COLO668 (cell line): Measurements from ENCODE around the gene PLEKHJ1.

Experiments used
- DNase-seq: peaks from one replicate; lab custom pipeline; 2025; ENCODE audit not compliant: unreplicated experiment; lab: John Stamatoyannopoulos, UW

The PLEKHJ1 gene

DNA sequence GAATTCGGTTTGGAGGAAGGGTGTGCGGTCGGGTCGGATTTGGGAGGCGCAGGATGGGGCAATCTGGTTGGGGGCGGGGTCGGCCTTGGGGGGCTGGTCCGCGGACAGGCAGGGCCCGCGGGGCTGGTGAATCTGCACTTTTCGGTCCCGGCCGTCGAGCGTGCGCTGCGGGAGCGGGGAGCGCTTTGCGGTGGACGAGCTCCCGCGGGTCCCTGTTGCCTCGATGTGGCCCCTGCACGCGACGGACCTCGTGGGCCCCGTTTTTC lies 34.0 kb upstream of the PLEKHJ1 start:
- no peak for DNase-seq

DNA sequence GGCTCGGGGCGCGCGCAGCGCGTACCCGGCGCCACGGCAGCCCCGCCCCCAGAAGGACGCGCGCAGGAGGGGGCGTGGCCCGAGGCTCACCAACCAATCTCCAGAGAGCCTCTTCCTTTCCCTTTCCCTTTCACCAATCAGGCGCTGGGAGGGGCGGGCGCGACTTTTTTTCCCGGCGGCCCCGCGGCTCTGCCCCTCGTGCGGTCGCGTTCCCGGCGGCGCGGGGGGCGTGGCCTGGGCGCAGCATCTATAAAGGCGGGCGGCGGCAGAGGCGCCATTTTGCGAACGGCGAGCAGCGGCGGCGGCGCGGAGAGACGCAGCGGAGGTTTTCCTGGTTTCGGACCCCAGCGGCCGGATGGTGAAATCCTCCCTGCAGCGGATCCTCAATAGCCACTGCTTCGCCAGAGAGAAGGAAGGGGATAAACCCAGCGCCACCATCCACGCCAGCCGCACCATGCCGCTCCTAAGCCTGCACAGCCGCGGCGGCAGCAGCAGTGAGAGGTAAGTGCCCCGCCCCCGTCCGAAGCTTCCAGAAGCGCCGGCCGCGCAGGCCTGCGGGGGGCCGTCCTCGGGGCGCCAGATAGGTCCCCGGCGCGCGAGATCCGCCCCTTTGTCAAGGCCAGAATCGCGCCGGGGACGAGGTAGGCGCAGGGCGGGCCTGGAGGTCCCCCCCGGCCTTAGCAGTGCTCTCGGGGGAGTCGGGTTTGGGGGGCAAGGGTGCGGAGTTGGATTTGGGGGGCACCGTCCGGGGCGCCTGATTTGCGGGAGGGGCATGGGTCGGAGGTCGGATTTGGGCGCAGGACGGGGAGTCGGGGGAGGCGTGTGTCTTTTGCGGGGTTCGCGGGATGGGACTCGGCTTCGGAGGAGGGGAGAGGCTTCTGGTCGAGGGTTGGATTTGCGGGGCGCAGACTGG lies 33.4 kb upstream of the PLEKHJ1 start:
- peak; percentile 96 for DNase-seq

DNA sequence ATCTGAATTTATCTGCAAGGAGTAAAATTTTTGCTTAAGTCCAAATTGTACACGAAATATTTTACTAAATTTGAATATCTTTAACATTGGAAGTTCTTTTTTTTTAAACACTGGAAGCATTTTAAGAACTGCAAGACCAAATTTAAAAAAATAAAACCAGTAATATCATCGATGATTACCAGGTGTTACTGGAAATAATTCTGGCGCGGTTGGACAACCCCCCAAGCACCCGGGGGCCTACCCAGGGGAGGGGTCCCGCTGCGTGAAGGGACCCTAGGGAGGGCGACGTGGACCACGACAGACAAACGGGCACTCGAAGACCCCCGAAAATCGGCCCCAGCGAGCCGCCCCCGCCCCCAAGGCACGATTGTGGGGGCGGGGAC lies 32.7 kb upstream of the PLEKHJ1 start:
- no peak for DNase-seq

DNA sequence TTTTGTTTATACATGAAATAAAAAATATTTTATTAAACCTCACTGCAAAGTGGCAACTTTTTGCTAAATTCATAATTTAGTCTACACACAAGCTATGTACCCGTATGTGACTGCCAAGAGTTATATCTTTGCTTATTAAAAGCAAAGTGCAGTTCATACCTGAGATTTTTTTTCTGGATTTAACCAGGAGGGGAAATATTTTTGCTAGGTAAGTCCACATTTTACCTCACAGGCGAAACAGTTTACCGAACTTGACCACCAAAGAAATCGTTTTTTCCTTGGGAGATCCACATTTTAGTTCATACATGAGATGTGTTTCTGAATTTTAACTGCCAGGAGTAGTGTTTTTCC lies 32.3 kb upstream of the PLEKHJ1 start:
- no peak for DNase-seq

DNA sequence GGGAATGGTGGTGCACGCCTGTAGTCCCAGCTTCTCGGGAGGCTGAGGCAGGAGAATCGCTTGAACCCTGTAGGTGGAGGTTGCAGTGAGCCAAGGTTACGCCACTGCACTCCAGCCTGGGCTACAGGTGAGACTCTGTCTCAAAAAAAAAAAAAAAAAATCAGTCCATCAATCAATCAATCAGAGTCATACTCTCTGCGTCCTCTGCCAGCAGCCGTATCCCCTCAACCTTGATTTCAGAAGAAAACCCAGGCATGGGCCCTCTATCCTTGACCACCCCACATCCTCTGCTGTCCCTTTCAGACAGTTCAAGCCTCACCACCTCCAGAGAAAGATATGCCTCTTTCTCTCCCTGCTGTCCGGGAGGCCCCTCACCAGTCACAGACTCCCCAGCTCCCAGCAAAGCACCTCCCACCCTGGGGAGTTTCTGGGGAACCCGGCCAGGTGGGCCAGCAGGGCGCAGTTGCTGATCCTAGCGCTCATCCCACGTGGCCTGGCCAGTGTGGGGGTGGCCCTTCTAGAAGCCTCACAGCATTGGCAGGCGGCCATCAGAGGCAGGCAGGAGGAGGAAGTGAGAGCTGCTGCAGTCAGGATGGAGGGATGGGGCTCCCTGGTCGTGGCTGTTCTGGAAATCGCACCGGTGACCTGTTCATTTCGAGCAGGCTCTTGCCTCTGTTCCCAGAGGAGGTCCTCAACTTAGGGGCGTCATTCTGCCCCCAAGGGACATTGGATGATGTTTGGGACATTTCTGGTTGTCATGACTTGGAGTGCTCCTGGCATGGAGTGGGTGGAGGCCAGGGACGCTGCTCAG lies 30.3 kb upstream of the PLEKHJ1 start:
- DNase-seq, result peak; percentile 70

DNA sequence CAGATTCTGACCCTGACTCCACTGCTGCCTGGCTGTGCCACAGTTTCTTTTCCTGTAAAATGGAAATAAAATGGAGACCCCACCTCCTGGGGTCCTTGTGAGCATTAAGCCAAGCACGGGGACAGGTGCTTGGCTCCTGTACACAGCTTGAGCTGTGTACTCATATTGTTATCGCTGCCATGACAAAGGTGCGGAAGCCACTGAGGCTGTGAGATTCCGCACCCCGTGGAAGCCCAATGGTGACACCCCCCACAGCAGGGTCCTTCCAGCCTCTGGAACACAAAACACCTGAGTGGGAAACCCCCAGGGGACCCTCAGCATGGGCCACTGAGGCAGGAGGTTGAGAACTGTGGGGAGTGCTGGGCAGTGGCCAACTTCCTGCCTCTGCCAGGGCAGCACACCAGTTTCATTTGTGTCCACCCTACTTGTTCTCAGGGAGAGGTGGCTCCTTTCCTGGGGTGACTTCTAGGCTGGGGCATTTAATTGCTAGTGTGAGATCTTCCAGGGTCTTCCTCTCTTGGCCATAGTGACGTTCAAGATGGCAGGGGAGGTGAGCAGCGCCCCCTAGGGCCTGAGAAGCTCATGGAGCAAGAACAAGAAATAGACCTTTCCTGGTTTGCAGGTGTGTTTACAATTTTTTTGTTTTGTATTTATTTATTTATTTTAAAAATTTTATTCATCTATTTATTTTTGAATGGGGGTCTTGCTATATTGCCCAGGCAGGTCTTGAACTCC lies 25.5 kb upstream of the PLEKHJ1 start:
- peak; percentile 45 for DNase-seq

DNA sequence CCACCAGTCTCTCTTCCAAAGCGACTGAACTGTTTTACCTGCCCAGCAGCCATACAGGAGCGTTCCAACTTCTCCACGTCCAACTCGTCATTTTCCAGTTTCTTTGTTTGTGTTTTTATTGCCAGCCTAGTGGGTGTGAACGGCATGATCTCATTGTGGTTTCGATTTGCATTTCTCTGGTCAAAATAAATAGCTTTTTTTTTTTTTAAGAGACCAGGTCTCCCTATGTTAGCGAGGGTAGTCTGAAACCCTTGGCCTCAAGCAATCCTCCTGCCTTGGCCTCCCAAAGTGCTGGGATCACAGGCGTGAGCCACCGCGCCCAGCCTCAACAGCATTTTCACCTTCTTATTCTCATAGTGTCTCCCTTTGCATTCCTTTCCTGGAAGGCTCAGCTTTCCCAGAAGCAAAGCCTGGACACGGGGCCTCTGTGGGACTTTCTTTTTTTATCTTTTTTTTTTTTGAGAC lies 24.2 kb upstream of the PLEKHJ1 start:
- peak; percentile 19 for DNase-seq

DNA sequence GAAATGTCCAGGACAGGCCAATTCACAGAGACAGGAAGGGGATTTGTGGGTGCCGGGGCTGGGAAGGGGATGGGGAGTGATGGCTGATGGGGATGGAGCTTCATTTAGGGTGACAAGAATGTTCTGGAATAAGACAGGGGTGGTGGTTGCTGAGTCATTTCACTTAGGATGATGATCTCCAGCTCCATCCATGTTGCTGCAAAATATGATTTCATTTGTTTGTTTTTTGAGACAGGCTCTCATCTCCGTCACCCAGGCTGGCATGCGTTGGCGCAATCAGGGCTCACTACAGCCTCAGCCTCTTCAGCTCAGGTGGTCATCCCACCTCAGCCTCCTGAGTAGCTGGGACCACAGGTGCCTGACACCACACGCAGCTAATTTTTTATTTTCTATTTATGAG lies 23.2 kb upstream of the PLEKHJ1 start:
- peak; percentile 54 for DNase-seq

DNA sequence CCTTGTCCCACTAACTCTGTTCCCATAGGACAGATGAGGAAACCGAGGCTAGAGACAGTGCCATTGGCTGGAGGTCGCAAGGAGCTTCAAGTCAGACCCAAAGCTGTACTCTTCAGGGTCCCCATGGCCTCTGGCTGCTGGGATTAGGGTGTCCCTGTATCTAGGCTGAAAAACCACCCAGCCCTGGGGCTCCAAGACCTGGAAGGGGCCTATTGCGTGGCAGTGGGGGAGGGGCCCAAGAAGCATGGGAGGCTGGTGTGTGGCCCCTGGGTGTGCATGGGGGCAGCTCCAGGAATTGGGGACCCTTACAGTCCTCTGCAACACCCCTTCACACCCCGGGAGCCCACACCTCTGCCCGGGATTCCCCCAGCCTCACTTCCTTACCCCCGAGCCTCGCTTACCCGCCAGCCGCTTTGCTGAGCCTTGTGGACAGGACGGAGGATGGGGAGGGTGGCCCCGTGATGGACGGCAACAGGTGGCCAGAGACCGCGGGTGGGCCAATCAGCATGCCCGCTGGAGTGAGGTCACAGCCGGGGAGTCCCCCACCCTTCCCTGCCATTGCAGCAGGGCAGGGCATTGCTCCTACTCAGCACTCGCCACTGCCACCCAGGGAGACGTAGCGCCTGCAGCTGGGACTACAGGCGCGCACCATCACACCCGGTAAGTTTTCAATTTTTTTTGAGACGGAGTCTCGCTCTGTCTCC lies 20.0 kb upstream of the PLEKHJ1 start, which contains the start of gene JSRP1:
JSRP1 (minus strand) TSS at position 436 of the 704 bp plus-strand sequence. CDS start 1,103 bp downstream, outside the sequence.
- peak; percentile 89 for DNase-seq

DNA sequence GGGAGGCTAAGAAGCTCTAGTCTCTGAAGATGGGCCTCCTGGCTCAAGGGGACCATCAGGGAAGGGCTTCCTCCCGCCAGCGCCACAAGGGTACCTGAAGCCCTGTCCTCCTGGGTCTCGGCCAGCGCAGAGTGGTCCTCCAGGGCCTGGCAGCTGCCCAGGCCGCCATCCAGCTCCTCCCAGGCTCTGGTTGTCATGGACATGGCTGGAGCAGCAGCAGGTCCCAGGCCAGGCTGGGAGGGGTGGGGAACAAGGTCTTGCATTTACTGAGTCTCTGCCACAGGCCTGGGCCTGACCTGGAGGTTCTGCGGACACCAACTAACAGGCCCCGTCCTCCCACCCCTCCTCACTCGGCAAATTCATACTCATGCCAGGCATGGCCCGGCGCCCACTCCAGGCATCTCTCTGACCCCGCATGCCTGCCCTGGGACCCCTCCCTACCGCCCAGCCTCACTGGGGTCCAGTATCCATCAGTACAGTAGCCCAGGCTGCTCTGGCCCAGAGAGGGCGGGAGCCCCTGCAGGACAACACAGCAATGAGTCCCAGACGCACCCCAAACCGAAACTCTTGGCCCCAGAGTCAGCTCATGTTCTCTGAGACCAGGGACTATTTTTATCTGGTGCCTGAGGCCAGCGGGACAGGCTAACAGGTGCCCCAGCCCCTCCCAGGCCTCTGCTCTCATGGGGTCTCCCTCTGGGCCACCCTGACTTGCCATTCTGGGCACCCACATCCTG lies 19.1 kb upstream of the PLEKHJ1 start:
- peak; percentile 52 for DNase-seq

DNA sequence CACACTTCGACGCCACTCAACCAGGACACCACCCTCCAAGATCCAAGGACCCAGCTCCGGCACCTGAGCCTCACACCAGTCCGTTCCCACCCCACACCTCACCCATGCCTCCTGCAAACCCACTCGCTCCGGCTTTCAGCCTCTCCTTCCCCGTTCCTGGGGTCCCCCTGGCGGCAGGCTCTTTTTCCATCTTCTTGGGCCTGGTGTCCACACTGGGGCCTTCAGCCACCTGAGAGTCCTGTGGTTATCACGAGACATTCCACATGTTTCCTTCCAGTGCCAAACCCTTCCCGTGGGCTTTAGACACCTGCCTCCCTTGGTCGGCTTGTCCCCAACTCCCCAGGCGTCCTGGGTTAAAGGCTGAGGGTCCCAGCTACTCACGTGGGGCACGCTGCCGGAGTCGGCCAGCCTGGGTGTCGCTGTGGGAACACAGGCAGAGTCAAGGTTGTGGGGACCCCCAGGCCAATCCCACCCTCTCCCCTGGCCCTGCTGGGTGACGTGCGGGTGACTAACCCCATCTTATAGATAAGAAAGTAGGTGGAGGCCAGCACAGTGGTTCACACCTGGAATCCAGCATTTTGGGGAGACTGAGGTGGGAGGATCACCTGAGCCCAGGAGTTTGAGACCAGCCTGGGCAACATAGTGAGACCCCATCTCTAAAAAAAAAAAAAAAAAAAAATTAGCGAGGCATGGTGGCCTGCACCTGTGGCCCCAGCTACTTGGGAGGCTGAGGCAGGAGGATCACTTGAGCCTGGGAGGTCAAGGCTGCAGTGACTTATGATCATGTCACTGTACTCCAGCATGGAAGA lies 18.1 kb upstream of the PLEKHJ1 start:
- no peak for DNase-seq

DNA sequence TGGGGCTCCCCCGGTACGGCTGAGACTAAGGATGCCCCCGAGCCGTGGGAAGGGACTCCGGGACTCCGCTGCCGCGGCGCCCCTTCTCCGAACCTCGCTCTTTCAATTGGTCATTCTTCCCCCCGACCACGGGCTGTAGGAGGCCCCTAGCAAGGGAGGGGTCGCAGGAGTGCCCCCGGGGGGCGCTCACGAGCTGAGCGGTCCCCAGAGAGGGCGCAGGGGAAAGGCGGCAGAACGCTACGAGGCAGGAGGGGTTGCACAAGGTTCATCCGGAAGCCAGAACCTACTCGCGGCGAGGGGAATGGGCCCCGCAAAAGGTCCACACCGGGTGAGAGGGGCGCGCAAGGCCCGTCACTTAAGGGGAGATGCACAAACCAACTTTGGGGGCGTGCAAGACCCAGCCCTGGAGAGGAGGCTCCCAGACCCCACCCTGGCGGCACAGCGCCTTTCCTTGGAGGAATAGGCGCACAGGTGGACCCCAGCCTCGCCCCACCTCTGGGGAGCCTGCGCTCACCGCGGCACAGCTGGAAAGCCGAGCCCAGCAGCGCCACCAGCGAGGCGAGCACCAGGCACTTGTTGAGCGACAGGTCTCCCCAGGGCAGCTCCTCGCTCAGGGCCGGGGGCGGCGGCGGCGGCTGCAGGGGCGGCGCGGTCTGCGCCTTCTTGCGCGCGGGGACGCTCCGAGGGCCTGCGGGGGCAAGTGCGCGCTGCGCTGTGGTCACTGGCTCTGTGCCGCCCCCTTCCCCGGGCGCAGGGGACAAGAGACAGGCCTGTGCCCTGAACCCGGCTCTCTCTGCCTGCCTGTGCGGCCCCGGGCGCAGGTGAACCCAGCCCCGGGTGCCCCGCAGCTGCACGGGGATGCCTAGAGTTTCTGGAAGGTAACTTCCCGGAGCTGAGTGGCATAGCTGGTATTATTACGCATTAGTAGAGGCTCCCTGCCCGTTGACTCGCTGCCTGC lies 17.3 kb upstream of the PLEKHJ1 start:
- no peak for DNase-seq

DNA sequence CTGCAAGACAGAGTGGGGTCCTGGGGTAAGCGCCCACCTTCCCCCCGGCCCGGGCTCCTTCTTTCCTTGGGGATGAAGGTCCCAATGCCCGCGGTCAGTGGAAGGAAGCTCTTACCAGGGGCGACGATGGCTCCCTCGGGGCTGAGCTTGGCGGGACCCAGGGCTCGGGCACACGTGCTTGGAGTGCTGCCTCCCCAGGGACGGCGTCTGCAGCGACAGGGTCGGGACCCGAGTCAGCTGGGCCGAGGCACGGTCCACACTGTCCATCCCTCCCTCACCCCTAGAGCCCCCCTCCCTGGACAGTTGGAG lies 16.6 kb upstream of the PLEKHJ1 start:
- DNase-seq, result no peak

DNA sequence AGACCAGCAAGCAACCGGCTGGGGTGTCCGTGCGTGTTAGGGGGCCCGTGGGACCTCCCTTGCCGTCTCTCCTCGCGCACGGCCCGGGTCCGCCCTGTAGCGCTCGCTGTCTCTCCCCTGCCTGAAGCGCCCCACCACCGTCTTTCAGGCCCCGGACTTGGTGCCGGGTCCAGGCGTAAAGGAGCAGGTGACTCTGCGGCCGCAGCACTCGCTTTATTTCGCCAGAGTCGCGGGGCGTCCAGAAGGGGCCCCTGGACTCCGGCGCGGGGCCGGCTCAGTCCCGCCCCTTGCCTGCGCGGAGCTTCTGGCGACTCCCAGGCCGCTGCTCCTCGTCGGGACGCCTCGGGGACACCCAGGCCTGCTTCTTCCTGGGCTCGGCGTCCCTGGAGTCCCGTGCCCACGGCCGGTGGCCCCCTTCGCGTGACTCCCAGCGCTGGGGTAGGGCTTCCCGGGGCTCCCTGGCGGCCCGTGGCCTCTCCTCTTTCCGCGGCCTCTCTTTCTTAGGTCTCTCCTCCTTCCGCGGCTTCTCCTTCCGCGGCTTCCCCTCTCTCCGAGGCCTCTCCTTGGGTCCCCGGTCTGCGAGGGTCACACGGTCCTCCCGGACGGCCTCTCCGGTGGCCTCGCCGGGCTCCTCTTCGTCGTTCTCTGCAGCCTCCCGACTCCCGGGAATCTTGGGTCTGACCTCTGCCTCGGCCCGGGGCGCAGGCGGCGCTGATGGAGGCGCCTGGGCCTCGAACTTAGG lies 16.1 kb upstream of the PLEKHJ1 start:
- no peak for DNase-seq

DNA sequence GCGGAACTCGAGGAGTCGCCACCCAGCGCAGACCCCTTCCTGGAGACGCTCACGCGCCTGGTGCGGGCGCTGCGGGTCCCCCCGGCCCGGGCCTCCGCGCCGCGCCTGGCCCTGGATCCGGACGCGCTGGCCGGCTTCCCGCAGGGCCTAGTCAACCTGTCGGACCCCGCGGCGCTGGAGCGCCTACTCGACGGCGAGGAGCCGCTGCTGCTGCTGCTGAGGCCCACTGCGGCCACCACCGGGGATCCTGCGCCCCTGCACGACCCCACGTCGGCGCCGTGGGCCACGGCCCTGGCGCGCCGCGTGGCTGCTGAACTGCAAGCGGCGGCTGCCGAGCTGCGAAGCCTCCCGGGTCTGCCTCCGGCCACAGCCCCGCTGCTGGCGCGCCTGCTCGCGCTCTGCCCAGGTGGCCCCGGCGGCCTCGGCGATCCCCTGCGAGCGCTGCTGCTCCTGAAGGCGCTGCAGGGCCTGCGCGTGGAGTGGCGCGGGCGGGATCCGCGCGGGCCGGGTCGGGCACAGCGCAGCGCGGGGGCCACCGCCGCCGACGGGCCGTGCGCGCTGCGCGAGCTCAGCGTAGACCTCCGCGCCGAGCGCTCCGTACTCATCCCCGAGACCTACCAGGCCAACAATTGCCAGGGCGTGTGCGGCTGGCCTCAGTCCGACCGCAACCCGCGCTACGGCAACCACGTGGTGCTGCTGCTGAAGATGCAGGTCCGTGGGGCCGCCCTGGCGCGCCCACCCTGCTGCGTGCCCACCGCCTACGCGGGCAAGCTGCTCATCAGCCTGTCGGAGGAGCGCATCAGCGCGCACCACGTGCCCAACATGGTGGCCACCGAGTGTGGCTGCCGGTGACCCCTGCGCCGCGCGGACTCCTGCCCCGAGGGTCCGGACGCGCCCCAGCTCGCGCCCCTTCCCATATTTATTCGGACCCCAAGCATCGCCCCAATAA lies 15.3 kb upstream of the PLEKHJ1 start:
- DNase-seq, result no peak

DNA sequence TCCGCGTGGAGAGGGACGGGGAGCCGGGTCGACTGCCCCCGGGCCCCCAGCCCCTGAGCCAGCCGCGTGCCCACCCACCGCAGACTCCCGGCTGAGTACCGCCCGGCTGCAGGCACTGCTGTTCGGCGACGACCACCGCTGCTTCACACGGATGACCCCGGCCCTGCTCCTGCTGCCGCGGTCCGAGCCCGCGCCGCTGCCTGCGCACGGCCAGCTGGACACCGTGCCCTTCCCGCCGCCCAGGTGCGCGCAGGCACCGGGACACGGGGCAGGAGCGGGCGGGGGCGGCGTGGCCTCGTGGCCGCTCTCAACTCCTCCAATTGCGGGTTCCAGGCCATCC lies 14.6 kb upstream of the PLEKHJ1 start:
- no peak for DNase-seq
